ENCODE results near the gene SYT9. TPM values are rescaled to one million over a fixed set of nuclear protein-coding genes. Genes with fewer than 3 reads are reported as not detected.

The SYT9 gene
- total RNA-seq, 1 experiment from 2014 or later = 0.23 TPM

GRCh38 chr11:7435176-7435575, 183.5 kb downstream of the SYT9 start:
- Histone ChIP-seq H3K36me3 (no peaks in the 10 kb centered on the region), H3K4me3 (no peak overlapping the region), H3K9me3 (no peaks in the 10 kb centered on the region), H3K27me3 (no peaks in the 10 kb centered on the region)
- DNase-seq = no peak

GRCh38 chr11:7436146-7436545, 184.4 kb downstream of the SYT9 start:
- no peaks in the 10 kb centered on the region for H3K27me3 ChIP-seq
- H3K4me3 ChIP-seq = no peak overlapping the region
- H3K9me3 ChIP-seq = no peaks in the 10 kb centered on the region
- H3K36me3 ChIP-seq = no peaks in the 10 kb centered on the region
- DNase-seq = no peak

DNA sequence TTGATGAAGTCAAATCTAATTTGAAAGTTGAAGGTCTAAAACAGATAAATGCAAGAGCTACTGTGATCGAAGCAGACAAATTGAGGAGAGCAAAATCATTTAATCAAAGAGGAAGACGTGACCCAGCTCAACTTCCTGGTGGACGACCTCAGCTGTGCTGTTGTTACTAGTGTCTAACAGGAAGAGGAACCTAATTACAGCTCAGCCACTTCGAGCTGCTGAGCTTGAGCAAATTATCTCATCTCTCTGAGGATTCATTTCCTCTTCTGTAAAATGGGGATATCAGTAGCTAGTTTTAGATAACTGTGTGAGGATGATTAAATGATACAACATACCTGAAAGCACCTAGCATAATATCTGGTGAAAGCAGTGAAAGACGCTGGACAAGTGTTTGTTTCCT, 185.0 kb downstream of the SYT9 start:
- no peaks in the 10 kb centered on the region for H3K27me3 ChIP-seq
- H3K36me3 ChIP-seq = no peaks in the 10 kb centered on the region
- no peak for DNase-seq
- H3K4me3 ChIP-seq = no peak overlapping the region
- no peaks in the 10 kb centered on the region for H3K9me3 ChIP-seq

DNA sequence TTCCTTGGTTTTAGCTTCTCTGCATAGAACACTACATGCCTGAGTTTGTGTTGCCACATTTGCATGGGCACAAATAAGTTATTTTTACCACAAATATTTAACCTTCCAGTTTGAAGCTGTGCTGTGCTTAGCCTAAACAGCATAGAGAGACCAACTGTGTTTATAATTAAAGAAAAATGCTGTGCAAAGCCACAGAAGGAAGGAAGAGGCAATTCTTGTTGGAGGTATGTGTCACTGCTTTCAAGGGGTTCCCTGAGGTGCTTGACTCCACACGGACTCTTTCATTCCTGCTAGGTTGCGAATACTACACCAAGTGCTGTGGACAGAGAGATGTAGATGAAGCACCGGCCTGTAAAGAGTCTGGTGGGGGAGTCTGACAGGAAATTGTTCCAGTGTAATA, 186.0 kb downstream of the SYT9 start:
- DNase-seq = no peak
- no peaks in the 10 kb centered on the region for H3K36me3 ChIP-seq
- H3K4me3 ChIP-seq = no peak overlapping the region
- H3K27me3 ChIP-seq = no peaks in the 10 kb centered on the region
- no peaks in the 10 kb centered on the region for H3K9me3 ChIP-seq

DNA sequence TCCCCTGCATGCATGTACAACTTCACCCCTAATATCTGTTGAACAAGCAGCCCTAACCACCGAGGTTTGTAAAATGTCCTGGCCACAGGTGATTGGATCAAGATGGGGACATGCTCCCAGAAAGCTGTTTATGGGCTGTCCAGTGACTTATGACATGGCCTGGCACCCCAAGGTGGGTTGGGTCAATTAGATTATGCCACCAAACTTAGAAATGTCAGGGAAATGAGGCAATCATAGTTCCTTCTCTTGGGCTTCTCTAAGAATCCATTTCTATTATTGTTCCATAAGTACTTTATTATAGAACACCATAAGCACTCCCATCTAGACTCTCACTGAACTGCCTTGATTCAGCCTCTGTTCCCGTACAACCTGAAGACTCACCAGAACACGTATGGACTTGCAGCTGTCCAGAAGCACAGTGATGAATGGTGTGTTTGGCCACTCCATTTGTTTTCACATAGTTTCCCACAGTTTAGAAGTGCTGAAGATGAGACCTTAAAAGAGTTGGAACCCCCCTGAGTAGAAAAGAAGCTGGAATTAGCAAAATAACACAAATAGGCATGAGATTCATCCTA, 188.1 kb downstream of the SYT9 start:
- DNase-seq = no peak
- Histone ChIP-seq H3K4me3 (no peak overlapping the region), H3K27me3 (no peaks in the 10 kb centered on the region), H3K36me3 (no peaks in the 10 kb centered on the region), H3K9me3 (no peaks in the 10 kb centered on the region)

DNA sequence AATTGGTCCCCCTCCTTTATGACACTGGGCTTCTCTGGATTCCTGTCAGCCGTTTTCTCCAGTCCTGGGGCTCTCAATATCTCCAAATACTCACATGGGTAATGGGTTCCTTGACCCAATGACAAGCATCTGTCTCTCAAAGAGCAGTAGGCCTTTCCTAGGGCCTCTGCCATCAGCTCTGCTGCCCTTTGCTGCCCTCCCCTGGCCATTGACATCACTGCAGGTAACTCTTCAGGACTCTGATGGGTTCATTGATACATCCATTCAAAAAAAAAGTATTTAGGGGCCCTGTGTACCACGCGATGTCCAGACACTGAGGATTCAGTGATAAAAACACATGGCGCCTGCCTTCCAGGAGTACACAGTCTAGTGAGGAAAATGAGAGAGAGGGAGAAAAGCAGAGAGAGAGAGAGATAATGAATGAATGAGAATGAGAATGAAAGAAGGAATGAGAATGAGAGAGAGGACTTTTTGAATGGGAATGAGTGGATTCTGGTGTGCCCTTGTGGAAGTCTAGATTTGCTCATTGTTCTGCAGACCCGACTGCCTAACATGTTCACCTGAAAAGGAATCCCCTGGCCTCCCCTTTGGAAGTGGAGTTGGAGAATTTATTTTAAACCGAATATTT, 191.0 kb downstream of the SYT9 start:
- H3K9me3 ChIP-seq = no peaks in the 10 kb centered on the region
- no peak overlapping the region for H3K4me3 ChIP-seq
- no peaks in the 10 kb centered on the region for H3K36me3 ChIP-seq
- DNase-seq = peak; percentile 46
- no peaks in the 10 kb centered on the region for H3K27me3 ChIP-seq

DNA sequence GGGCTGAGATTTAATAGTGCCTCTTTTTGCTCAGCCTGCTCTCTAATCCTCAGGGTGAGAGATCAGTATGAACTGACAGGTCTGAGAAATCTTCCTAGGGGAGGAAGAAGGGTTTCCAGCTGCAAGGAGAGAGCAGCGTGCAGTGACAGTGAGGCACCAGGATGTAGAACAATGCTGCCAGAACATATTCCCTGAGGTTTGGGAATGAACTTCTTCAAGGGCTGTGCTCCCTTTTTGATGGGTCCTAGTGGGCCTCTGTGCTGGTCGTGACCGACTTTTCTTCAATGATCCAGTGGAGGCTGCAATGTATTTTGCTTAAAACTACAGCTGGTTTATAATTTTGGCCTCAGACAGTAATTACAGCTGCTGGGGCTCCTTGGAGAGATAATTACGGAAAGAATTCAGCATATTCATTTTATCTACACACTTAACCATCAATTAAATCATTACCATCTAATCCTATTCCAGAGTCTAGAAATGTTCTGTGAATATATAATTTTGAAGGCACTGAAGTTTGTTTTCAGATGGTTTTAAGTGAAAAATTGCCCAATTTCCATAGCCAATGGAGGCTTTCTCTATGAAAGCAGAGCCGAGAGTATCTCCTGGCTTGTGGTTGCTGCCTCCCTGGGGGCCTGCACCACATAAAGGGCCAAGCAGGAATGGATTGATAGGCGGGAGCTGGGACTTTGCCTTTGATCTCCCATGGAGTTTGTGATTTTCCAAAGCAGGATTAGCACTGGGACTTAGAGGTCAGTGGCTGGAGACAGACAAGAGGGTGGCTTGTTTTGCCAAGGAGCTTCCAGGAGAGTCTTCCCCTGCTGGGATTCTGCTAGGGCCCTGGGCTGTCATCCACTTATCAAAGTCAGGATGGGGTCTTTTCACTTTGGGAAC, 192.6 kb downstream of the SYT9 start:
- no peak overlapping the region for H3K4me3 ChIP-seq
- DNase-seq = no peak
- no peaks in the 10 kb centered on the region for H3K36me3 ChIP-seq
- H3K27me3 ChIP-seq = no peaks in the 10 kb centered on the region
- no peaks in the 10 kb centered on the region for H3K9me3 ChIP-seq

DNA sequence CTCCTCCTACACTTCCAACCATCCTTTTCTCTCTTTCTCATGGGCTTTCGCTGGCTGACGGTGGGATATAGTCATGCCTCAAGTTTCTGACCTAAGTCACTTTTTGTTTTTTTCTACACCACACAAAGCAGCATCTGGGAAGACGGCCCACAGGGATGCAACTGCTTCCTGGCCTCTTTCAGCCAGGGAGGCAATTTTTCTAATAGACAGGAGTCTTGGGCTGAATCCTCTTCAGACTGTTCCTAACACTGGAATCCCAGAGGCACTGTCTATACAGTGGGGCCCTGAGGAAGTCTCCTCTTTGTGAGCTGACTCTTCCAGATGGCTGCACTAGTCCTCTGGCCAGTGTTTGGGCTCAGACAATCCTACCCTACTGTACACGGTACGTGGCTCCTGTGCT, 193.9 kb downstream of the SYT9 start:
- Histone ChIP-seq H3K36me3 (no peaks in the 10 kb centered on the region), H3K27me3 (no peaks in the 10 kb centered on the region), H3K4me3 (no peak overlapping the region), H3K9me3 (no peaks in the 10 kb centered on the region)
- DNase-seq = no peak

DNA sequence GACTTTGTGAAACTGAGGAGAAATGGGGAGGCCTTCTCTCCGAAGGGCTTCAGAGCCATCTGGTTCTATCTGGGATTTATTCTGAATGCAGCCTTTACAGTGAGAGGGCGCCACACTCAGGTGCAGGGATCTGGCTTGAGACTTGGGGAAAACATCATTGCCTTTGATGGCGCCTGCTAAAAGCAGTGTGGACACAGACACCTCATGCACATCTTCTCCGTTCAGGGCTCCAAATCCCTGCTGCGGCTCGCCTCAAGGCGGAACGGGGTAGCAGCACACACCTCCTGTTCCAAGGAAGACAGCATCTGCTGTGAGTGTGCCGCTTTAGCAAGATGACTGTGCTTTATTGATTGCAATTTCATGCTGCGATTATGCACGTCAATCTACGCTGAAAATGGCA, 196.5 kb downstream of the SYT9 start:
- Histone ChIP-seq H3K4me3 (no peak overlapping the region), H3K36me3 (no peaks in the 10 kb centered on the region), H3K9me3 (no peaks in the 10 kb centered on the region), H3K27me3 (no peaks in the 10 kb centered on the region)
- no peak for DNase-seq

GRCh38 chr11:7449211-7449840, 197.6 kb downstream of the SYT9 start:
- Histone ChIP-seq H3K9me3 (no peaks in the 10 kb centered on the region), H3K36me3 (no peaks in the 10 kb centered on the region), H3K27me3 (no peaks in the 10 kb centered on the region), H3K4me3 (no peak overlapping the region)
- DNase-seq = no peak

- peak; percentile 6 for DNase-seq
- Histone ChIP-seq H3K27me3 (no peaks in the 10 kb centered on the region), H3K36me3 (no peaks in the 10 kb centered on the region), H3K4me3 (no peak overlapping the region), H3K9me3 (no peaks in the 10 kb centered on the region)
Measured at GRCh38 chr11:7449841-7450214, 198.1 kb downstream of the SYT9 start.

GRCh38 chr11:7450836-7451235, 199.1 kb downstream of the SYT9 start:
- H3K36me3 ChIP-seq = no peaks in the 10 kb centered on the region
- H3K27me3 ChIP-seq = no peaks in the 10 kb centered on the region
- no peak for DNase-seq
- no peak overlapping the region for H3K4me3 ChIP-seq
- no peaks in the 10 kb centered on the region for H3K9me3 ChIP-seq

- no peak for DNase-seq
- H3K27me3 ChIP-seq = no peaks in the 10 kb centered on the region
- H3K9me3 ChIP-seq = no peaks in the 10 kb centered on the region
- H3K4me3 ChIP-seq = no peak overlapping the region
- H3K36me3 ChIP-seq = no peaks in the 10 kb centered on the region
Measured at GRCh38 chr11:7451520-7451919, 199.8 kb downstream of the SYT9 start.

DNA sequence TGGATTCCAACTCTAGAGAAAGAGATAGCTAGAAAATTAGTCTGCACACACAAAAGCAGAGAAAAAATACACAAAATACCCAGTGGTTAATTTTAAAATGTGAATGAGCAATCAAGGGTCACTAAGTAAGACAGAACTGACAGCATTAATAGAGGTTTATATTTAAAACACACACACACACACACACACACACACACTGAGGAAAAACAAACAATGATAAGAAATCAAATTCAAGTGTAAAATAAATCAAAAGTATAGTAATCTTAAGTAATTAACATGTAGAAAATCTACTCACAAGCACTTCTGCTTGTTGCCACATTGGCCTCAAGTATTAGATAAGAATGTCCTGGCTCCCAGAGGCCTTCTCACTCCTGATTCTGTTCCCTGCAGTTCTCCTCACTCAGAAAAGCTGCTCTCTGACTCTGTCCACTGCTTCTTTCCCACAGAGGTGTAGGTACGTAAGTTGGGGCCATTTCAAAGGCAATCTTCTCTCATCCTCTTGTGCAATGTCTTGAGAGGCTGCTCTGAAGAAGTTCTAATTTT, 200.3 kb downstream of the SYT9 start:
- Histone ChIP-seq H3K4me3 (no peak overlapping the region), H3K27me3 (no peaks in the 10 kb centered on the region), H3K36me3 (no peaks in the 10 kb centered on the region), H3K9me3 (no peaks in the 10 kb centered on the region)
- DNase-seq = no peak

- DNase-seq = no peak
- Histone ChIP-seq H3K4me3 (no peak overlapping the region), H3K27me3 (no peaks in the 10 kb centered on the region), H3K36me3 (no peaks in the 10 kb centered on the region), H3K9me3 (no peaks in the 10 kb centered on the region)
Measured at GRCh38 chr11:7454854-7455253, 203.2 kb downstream of the SYT9 start.

DNA sequence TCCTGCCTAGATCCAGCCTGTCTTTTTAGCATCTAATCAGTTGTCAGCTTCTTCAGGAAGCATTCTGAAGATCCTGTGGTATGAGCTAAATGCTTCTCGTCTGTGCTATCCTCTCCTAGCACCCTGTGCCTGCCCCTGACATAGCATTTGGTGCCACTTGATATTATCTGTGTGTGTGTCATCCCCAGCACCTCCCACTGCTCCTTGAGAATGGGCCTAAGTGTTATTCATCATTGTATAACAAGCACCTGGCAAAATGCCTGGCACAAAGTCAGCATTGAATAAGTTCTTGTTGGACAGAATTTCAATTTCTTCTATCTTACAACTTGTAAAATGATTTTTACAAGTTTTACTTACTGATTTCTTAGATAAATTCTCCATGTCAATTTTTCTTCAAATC, 205.5 kb downstream of the SYT9 start:
- DNase-seq = peak; percentile 63
- Histone ChIP-seq H3K36me3 (no peaks in the 10 kb centered on the region), H3K27me3 (no peaks in the 10 kb centered on the region), H3K4me3 (no peak overlapping the region), H3K9me3 (no peaks in the 10 kb centered on the region)

DNA sequence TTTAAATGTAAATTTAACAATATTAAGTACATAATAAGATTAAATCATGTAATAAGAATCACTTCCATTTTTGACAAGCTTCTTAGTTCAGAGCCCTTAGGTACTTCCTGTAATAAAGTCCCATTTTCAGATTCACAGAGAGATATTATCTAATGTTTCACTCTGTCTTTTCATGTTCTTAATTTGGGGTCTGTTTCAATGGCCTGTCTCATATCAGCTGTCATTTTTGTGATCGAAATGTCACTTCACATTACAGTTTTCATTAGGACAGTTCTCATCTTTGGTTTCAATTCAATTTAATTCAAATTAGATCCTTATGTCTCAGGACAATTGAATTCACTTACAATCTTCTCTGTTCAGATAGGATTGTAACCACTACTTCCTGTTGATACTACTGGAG, 211.0 kb downstream of the SYT9 start:
- no peaks in the 10 kb centered on the region for H3K27me3 ChIP-seq
- no peak overlapping the region for H3K4me3 ChIP-seq
- DNase-seq = no peak
- H3K9me3 ChIP-seq = no peaks in the 10 kb centered on the region
- H3K36me3 ChIP-seq = no peaks in the 10 kb centered on the region
